Activated T-cell treated with anti-CD3 and anti-CD28 coated beads, Interleukin-2, amount 50 U/mL, for 48 hours (primary cell): Measurements from ENCODE around the gene WDR90.
A peak's percentile ranks its signal among the peaks of the same experiment; 100 is the strongest.

Experiments
- DNase-seq, 2 experiments: peaks; one replicate each; pipeline ENCODE4 v3.0.0-alpha.2; 2020

The WDR90 gene

GRCh38 chr16:710500-711075 is 61.4 kb downstream of the WDR90 start:
- DNase-seq: no peak

GRCh38 chr16:711084-711483 is 61.9 kb downstream of the WDR90 start:
- no peak for DNase-seq

- DNase-seq: peak; percentile 84 to 89
Observed at GRCh38 chr16:711548-712320, 62.6 kb downstream of the WDR90 start.

- DNase-seq: peak; percentile 82 to 83
Observed at GRCh38 chr16:712740-713250, 63.6 kb downstream of the WDR90 start.

GRCh38 chr16:714079-714478 is 64.9 kb downstream of the WDR90 start:
- DNase-seq: no peak

- peak; percentile 92 to 95 for DNase-seq
Observed at GRCh38 chr16:714558-715476, 65.7 kb downstream of the WDR90 start, which contains the start of gene METRN. Gene METRN (plus strand): TSS chr16:715118. CDS start chr16:715290, 172 bp downstream.

GRCh38 chr16:715477-716199 is 66.5 kb downstream of the WDR90 start:
- peak; percentile 50 to 68 for DNase-seq

- DNase-seq: no peak
Observed at GRCh38 chr16:716200-716568, 67.0 kb downstream of the WDR90 start.

- DNase-seq: no peak
Observed at GRCh38 chr16:716768-717325, 67.7 kb downstream of the WDR90 start.
